Measurements from ENCODE around the gene CDH13.

- TF ChIP-seq CTCF (conservative IDR thresholded peaks at IDR 0.05; ENCODE audit: low read depth in 2 of 2) (no peak), EZH2phosphoT487 (IDR thresholded peaks at IDR 0.05; ENCODE audit: unreplicated experiment) (no peak), EZH2 (IDR thresholded peaks at IDR 0.05; ENCODE audit: low read depth, unreplicated experiment) (no peak), REST (IDR thresholded peaks at IDR 0.05; ENCODE audit: unreplicated experiment) (no peak), NANOG (IDR thresholded peaks at IDR 0.05; ENCODE audit: borderline replicate concordance) (no peak), CREB1 (CRISPR knock-in tag; IDR thresholded peaks at IDR 0.05; ENCODE audit: low read depth) (no peak), POLR2AphosphoS5 (IDR thresholded peaks at IDR 0.05; ENCODE audit: low read depth) (no peak), STAT1 (IDR thresholded peaks at IDR 0.05; ENCODE audit: unreplicated experiment) (no peak), ZNF114 (CRISPR knock-in tag; IDR thresholded peaks at IDR 0.05) (no peak)
Observed at GRCh38 chr16:82915139-82915824, 288.5 kb downstream of the CDH13 start.

All from GM23338 (cell line).